HepG2 (cell line): Measurements from ENCODE around the gene ANO4. TPM values are rescaled to one million over a fixed set of nuclear protein-coding genes. Genes with fewer than 3 reads are reported as not detected.

Source experiments
- ARID3A ChIP-seq: IDR thresholded peaks from 2 replicates; pipeline ENCODE4 v1.6.1; 2012; ENCODE audit warnings: low read depth, low read length, improper control_type of control experiment
- ATF7 ChIP-seq, 2 experiments: fragments of 450-650 bp in 1 of 2; sonication (generic) in 1 of 2; formaldehyde crosslinking in 1 of 2; IDR thresholded peaks; 2 replicates each; pipeline versions ENCODE4 v1.4.0 to v1.6.1; 2016 to 2020; ENCODE audit warnings: antibody characterized with exemption in 1 of 2, mild to moderate bottlenecking in 1 of 2, missing genetic modification reagents in 1 of 2
- DMAP1 ChIP-seq: IDR thresholded peaks from 2 replicates; pipeline ENCODE4 v1.6.1; 2016
- FOXA3 ChIP-seq: IDR thresholded peaks from 2 replicates; pipeline ENCODE4 v1.6.1; 2016; ENCODE audit warnings: missing genetic modification reagents, missing compliant biosample characterization
- ISL2 ChIP-seq: sonication (generic); formaldehyde crosslinking; IDR thresholded peaks from 2 replicates; pipeline ENCODE4 v1.5.0; 2020; ENCODE audit warnings: missing genetic modification reagents
- JARID2 ChIP-seq: sonication (generic); formaldehyde crosslinking; IDR thresholded peaks from 2 replicates; pipeline ENCODE4 v1.8.1; 2023; ENCODE audit warnings: missing genetic modification reagents, inconsistent platforms; ENCODE audit not compliant: insufficient replicate concordance
- ZIK1 ChIP-seq: sonication (generic); formaldehyde crosslinking; IDR thresholded peaks from 2 replicates; pipeline ENCODE4 v1.5.0; 2020; ENCODE audit warnings: mild to moderate bottlenecking, low read depth, missing genetic modification reagents, borderline replicate concordance
- ZNF550 ChIP-seq: sonication (generic); formaldehyde crosslinking; IDR thresholded peaks from 2 replicates; pipeline ENCODE4 v1.4.0; 2020; ENCODE audit warnings: mild to moderate bottlenecking, missing genetic modification reagents, borderline replicate concordance
- ZNF598 ChIP-seq: sonication (generic); formaldehyde crosslinking; IDR thresholded peaks from 2 replicates; pipeline ENCODE4 v1.5.1; 2020; ENCODE audit warnings: mild to moderate bottlenecking, missing genetic modification reagents, borderline replicate concordance
- polyA plus RNA-seq, 8 experiments: library from polyadenylated mRNA; depleted of rRNA in 3 of 8; stranded (reverse) in 7 of 8; unstranded in 1 of 8; fragments of >200 nt; fragmentation: Illumina TruSeq in 4 of 8; extraction: Trizol in 4 of 8; gene quantifications; 2 replicates each; pipeline versions ENCODE4 v1.2.1 to v1.2.3, GENCODE V29; 2011 to 2016; ENCODE audit warnings: low read depth in 4 of 8, missing spikeins in 1 of 8, mixed read lengths in 1 of 8; ENCODE audit not compliant: insufficient read depth in 1 of 8
- total RNA-seq, 5 experiments: library from RNA; depleted of rRNA; stranded (reverse); fragments of >200 nt; fragmentation: Illumina TruSeq; extraction: Trizol; gene quantifications; 2 replicates each; pipeline ENCODE4 v1.2.3, GENCODE V29; 2016; ENCODE audit warnings: low read depth in 1 of 5
- TF ChIP-seq, protein P1 (sequence below): sonication (generic); formaldehyde crosslinking; IDR thresholded peaks from 2 replicates; pipeline ENCODE4 v1.5.1; 2020; ENCODE audit warnings: mild to moderate bottlenecking, missing genetic modification reagents, borderline replicate concordance
- TF ChIP-seq, protein P2 (sequence below): IDR thresholded peaks from 2 replicates; pipeline ENCODE4 v1.6.1; 2016; ENCODE audit warnings: missing genetic modification reagents, missing compliant biosample characterization

ANO4 gene
- total and polyA plus RNA-seq, 2 of the 13 experiments (the other 11 are each of a cell fraction or from before 2014, with no cell fraction given), result not detected

DNA sequence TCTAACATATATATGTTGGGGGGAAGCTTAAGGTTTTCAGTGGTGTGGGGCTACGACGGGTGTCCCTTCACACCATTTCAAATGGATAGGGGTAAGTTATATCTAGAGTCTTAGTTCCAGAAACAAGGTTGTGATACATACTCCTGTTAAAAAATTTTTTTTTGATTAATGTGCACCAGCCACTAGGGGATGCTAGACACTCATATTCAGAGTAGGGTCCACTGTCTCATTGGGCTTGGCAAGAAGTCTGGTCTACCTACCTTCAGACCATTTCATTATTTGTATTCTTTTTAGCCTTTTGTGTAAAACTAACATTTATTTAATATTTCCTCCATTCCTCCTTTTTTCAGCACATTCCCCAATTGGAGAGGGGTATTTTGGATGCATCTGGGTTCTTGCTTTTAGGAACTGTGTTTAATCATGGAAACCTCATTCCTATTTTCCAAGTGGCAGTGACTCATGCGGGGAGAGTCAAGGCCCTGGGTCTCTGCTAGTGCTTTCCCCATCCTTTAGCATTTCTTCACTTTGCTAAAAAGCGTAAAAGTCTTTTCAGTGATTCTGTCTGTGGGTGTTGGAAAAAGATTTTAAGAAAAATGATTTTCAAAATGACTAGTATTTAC, 33.4 kb downstream of the ANO4 start (continued):
- TF ChIP-seq, protein P1, sequence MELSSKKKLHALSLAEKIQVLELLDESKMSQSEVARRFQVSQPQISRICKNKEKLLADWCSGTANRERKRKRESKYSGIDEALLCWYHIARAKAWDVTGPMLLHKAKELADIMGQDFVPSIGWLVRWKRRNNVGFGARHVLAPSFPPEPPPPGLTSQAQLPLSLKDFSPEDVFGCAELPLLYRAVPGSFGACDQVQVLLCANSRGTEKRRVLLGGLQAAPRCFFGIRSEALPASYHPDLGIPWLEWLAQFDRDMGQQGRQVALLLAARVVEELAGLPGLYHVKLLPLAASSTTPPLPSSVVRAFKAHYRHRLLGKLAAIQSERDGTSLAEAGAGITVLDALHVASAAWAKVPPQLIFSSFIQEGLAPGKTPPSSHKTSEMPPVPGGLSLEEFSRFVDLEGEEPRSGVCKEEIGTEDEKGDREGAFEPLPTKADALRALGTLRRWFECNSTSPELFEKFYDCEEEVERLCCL, result no peak
- TF ChIP-seq ISL2 (no peak), JARID2 (CRISPR knock-in tag) (no peak), DMAP1 (CRISPR knock-in tag) (no peak), FOXA3 (CRISPR knock-in tag) (no peak), ATF7 (IDR thresholded peaks at IDR 0.05) (no peak), ATF7 (CRISPR knock-in tag; IDR thresholded peaks at IDR 0.05) (no peak), ARID3A (0 out of 2 replicates have a peak, but pooled peaks have one; percentile 23), ZIK1 (CRISPR knock-in tag) (no peak), ZNF550 (CRISPR knock-in tag) (no peak), ZNF598 (no peak)
- TF ChIP-seq, protein P2, sequence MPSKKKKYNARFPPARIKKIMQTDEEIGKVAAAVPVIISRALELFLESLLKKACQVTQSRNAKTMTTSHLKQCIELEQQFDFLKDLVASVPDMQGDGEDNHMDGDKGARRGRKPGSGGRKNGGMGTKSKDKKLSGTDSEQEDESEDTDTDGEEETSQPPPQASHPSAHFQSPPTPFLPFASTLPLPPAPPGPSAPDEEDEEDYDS (CRISPR knock-in tag), result no peak
